CD4-positive, alpha-beta T cell (primary cell): ENCODE measurements around the gene MPHOSPH10. TPM values are rescaled to one million over a fixed set of nuclear protein-coding genes. Genes with fewer than 3 reads are reported as not detected.
"Not testable (repeated sequence)": the region's sequence is repeated elsewhere in the genome, so short reads cannot be mapped to it uniquely, and the experiment has no call there.

ENCODE experiments used
- ATAC-seq: fragments of 200-7000 bp; cut with Tn5 transposase; one replicate; pipeline ENCODE4 v1.10.0; 2022; ENCODE audit warnings: mild to moderate bottlenecking; ENCODE audit not compliant: poor library complexity
- CTCF ChIA-PET: fragments of 350-600 bp; sonication (Branson Sonifier 250); formaldehyde crosslinking; loops from one replicate; lab custom pipeline; 2021; ENCODE audit warnings: antibody characterized with exemption, inconsistent platforms; lab: Charles Lee
- POLR2A ChIA-PET: fragments of 350-600 bp; sonication (Branson Sonifier 250); formaldehyde crosslinking; loops from one replicate; lab custom pipeline; 2021; ENCODE audit warnings: antibody characterized with exemption, inconsistent platforms; lab: Charles Lee
- DNase-seq, 14 experiments: peaks; one replicate each; pipeline ENCODE4 v3.0.0-alpha.2; 2013 to 2020; ENCODE audit warnings: mixed read lengths in 2 of 14
- H3K27ac ChIP-seq, 2 donors: one replicate each; pipeline versions ENCODE4 v1.5.1 to v1.7.0; 2013; ENCODE audit warnings: low read length in 2 of 2, low read depth in 1 of 2, mild to moderate bottlenecking in 1 of 2
- H3K27me3 ChIP-seq, 2 experiments: 1 replicate in 1 of 2; 2 replicates in 1 of 2; pipeline versions ENCODE4 v1.6.1 to v1.7.0; 2013; ENCODE audit warnings: low read length in 2 of 2, control low read depth in 1 of 2, mild to moderate bottlenecking in 1 of 2, moderate library complexity in 1 of 2; ENCODE audit not compliant: insufficient read depth in 2 of 2, control insufficient read depth in 1 of 2
- H3K36me3 ChIP-seq: one replicate; pipeline ENCODE4 v1.6.1; 2013; ENCODE audit warnings: low read length, control low read depth; ENCODE audit not compliant: insufficient read depth
- H3K4me1 ChIP-seq: one replicate; pipeline ENCODE4 v1.6.1; 2013; ENCODE audit warnings: low read length, control low read depth; ENCODE audit not compliant: insufficient read depth
- H3K4me3 ChIP-seq: one replicate; pipeline ENCODE4 v1.5.1; 2013; ENCODE audit warnings: mild to moderate bottlenecking, low read length, moderate library complexity
- H3K9me3 ChIP-seq, 2 experiments: 1 replicate in 1 of 2; 2 replicates in 1 of 2; pipeline versions ENCODE4 v1.6.1 to v1.7.0; 2013; ENCODE audit warnings: low read length in 2 of 2, mild to moderate bottlenecking in 2 of 2, control low read depth in 1 of 2, moderate library complexity in 1 of 2; ENCODE audit not compliant: control insufficient read depth in 1 of 2, insufficient read depth in 1 of 2
- H3K27ac Mint-ChIP-seq: one replicate; pipeline ENCODE4 v1.8.0; 2020; ENCODE audit warnings: mixed read lengths
- H3K27me3 Mint-ChIP-seq: one replicate; pipeline ENCODE4 v1.8.0; 2021; ENCODE audit warnings: mixed read lengths
- H3K36me3 Mint-ChIP-seq: one replicate; pipeline ENCODE4 v1.8.0; 2021; ENCODE audit warnings: low read depth, mixed read lengths
- H3K4me1 Mint-ChIP-seq: one replicate; pipeline ENCODE4 v1.8.0; 2021; ENCODE audit warnings: low read depth, mixed read lengths
- H3K4me3 Mint-ChIP-seq: one replicate; pipeline ENCODE4 v1.8.0; 2020; ENCODE audit warnings: mild to moderate bottlenecking, mixed read lengths
- H3K9me3 Mint-ChIP-seq: one replicate; pipeline ENCODE4 v1.8.0; 2020; ENCODE audit warnings: mixed read lengths
- CTCF ChIP-seq: fragments of 200-600 bp; IDR thresholded peaks from one replicate; pipeline ENCODE4 v1.8.0; 2022; ENCODE audit warnings: antibody characterized with exemption, mild to moderate bottlenecking
- intact Hi-C, 2 experiments: fragments of 100-400 bp; cut with DNase I in 1 of 2; cut with micrococcal nuclease in 1 of 2; formaldehyde crosslinking; loops; one replicate each; pipeline versions ENCODE4 v1.15.1 to v1.9.0; 2023 to 2025; cut with DNase I, micrococcal nuclease
- total RNA-seq, 174 experiments: library from RNA in 2 of 174; stranded (reverse) in 2 of 174; gene quantifications; one replicate each; pipeline ENCODE4 v1.2.3 and lab custom pipeline; 2021 to 2026

The MPHOSPH10 gene
- total RNA-seq, 2 experiments from 2014 or later, result 36.7 to 38.2 TPM

- peaks cover 24% of the 10 kb centered on the region for H3K4me1 ChIP-seq
- DNase-seq (no peak), ATAC-seq (no peak)
- intact Hi-C loops, result no loop called here
- CTCF ChIA-PET, result interaction anchor here (1.8 to 2.5 kb wide), 3 partner anchors 29 to 128 kb away, joined by 5 to 9 read pairs (median 8); partner anchors contain the start of gene NAGK
- H3K4me3 ChIP-seq, result peak overlapping the region; percentile 95
- TF ChIP-seq CTCF, result no peak
- Mint-ChIP-seq H3K27ac (no peak overlapping the region), H3K36me3 (peaks cover 28% of the 10 kb centered on the region), H3K27me3 (no peaks in the 10 kb centered on the region), H3K4me1 (peaks cover 36% of the 10 kb centered on the region), H3K4me3 (no peak overlapping the region), H3K9me3 (no peaks in the 10 kb centered on the region)
- peaks cover 14% of the 10 kb centered on the region for H3K36me3 ChIP-seq
- POLR2A ChIA-PET, result interaction anchor here (0.7 to 3.0 kb wide), 7 partner anchors 8 to 938 kb away, joined by 3 to 114 read pairs (median 9); partner anchors contain the start of genes NAGK, PAIP2B and ZNF638
- no peaks in the 10 kb centered on the region for H3K27me3 ChIP-seq
- peak overlapping the region; percentile 77 to 89 for H3K27ac ChIP-seq
- no peaks in the 10 kb centered on the region for H3K9me3 ChIP-seq
Measured at GRCh38 chr2:71129114-71129901, 1.1 kb upstream of the MPHOSPH10 start.

GRCh38 chr2:71129902-71130151 lies 607 bp upstream of the MPHOSPH10 start:
- peaks cover 36% of the 10 kb centered on the region for H3K4me1 Mint-ChIP-seq
- TF ChIP-seq CTCF, result no peak
- Histone ChIP-seq H3K27me3 (no peaks in the 10 kb centered on the region), H3K36me3 (peaks cover 19% of the 10 kb centered on the region), H3K9me3 (no peaks in the 10 kb centered on the region), H3K4me3 (peak overlapping the region; percentile 95), H3K27ac (peak overlapping the region; percentile 77 to 89), H3K4me1 (peaks cover 24% of the 10 kb centered on the region)
- H3K9me3 Mint-ChIP-seq, result no peaks in the 10 kb centered on the region
- CTCF ChIA-PET, result interaction anchor here (1.8 to 2.5 kb wide), 3 partner anchors 29 to 129 kb away, joined by 5 to 9 read pairs (median 8); partner anchors contain the start of gene NAGK
- ATAC-seq (peak; percentile 54), DNase-seq (no peak)
- no peak overlapping the region for H3K4me3 Mint-ChIP-seq
- H3K36me3 Mint-ChIP-seq, result peaks cover 29% of the 10 kb centered on the region
- POLR2A ChIA-PET, result interaction anchor here (1.0 to 3.0 kb wide), 7 partner anchors 9 to 203 kb away, joined by 3 to 114 read pairs (median 9); partner anchors contain the start of genes NAGK, PAIP2B and ZNF638
- H3K27ac Mint-ChIP-seq, result no peak overlapping the region
- intact Hi-C loops, result loop anchor here (1.0 to 10.0 kb wide), 6 partner anchors 62 to 835 kb away; partner anchors contain the start of genes NAGK (in 2 of the 2), PAIP2B (in 1 of the 2), SNRPG (in 1 of the 2) and TEX261 (in 1 of the 2)
- no peaks in the 10 kb centered on the region for H3K27me3 Mint-ChIP-seq

- Histone ChIP-seq H3K27me3 (no peaks in the 10 kb centered on the region), H3K4me1 (peaks cover 24% of the 10 kb centered on the region), H3K27ac (peak overlapping the region; percentile 77 to 89), H3K9me3 (no peaks in the 10 kb centered on the region), H3K36me3 (peaks cover 27% of the 10 kb centered on the region), H3K4me3 (peak overlapping the region; percentile 95)
- Mint-ChIP-seq H3K27ac (no peak overlapping the region), H3K36me3 (peaks cover 34% of the 10 kb centered on the region), H3K9me3 (no peaks in the 10 kb centered on the region), H3K4me3 (no peak overlapping the region), H3K4me1 (peaks cover 30% of the 10 kb centered on the region), H3K27me3 (no peaks in the 10 kb centered on the region)
- ATAC-seq (no peak), DNase-seq (peak in 1 of 14 experiments; percentile 46)
- ChIA-PET POLR2A (interaction anchor here (0.7 to 3.0 kb wide), 11 partner anchors 10 to 202 kb away, joined by 3 to 114 read pairs (median 5); partner anchors contain the start of genes NAGK, PAIP2B and ZNF638), CTCF (interaction anchor here (0.8 to 2.5 kb wide), 3 partner anchors 31 to 130 kb away, joined by 3 to 9 read pairs (median 5); partner anchors contain the start of gene NAGK)
- no peak for TF ChIP-seq CTCF
- intact Hi-C loops, result loop anchor here (1.0 to 10.0 kb wide), 6 partner anchors 63 to 836 kb away; partner anchors contain the start of genes NAGK (in 2 of the 2), PAIP2B (in 1 of the 2), SNRPG (in 1 of the 2) and TEX261 (in 1 of the 2)
Measured at GRCh38 chr2:71130905-71131244, 441 bp downstream of the MPHOSPH10 start.

GRCh38 chr2:71131387-71132166 lies 1.1 kb downstream of the MPHOSPH10 start:
- not testable (repeated sequence) for ATAC-seq, H3K27ac Mint-ChIP-seq, H3K4me3 Mint-ChIP-seq, H3K27me3 ChIP-seq, H3K9me3 ChIP-seq, H3K27me3 Mint-ChIP-seq, DNase-seq, H3K9me3 Mint-ChIP-seq, H3K27ac ChIP-seq
- CTCF ChIA-PET, result interaction anchor here (1.8 kb wide), 1 partner anchor 130 kb away, joined by 5 read pairs; no protein-coding TSS in a partner anchor
- peaks cover 29% of the 10 kb centered on the region for H3K4me1 Mint-ChIP-seq
- Histone ChIP-seq H3K4me3 (peak overlapping the region; percentile 95), H3K4me1 (peaks cover 24% of the 10 kb centered on the region), H3K36me3 (peaks cover 34% of the 10 kb centered on the region)
- intact Hi-C loops, result loop anchor here (2.0 to 10.0 kb wide), 5 partner anchors 95 to 837 kb away; partner anchors contain the start of genes PAIP2B (in 1 of the 2), SNRPG (in 1 of the 2), TEX261 (in 1 of the 2) and ZNF638 (in 1 of the 2)
- POLR2A ChIA-PET, result interaction anchor here (0.8 to 3.0 kb wide), 8 partner anchors 10 to 201 kb away, joined by 3 to 114 read pairs (median 8); partner anchors contain the start of genes NAGK, PAIP2B and ZNF638
- peaks cover 41% of the 10 kb centered on the region for H3K36me3 Mint-ChIP-seq
